H1 (cell line): ENCODE results near the gene MYO1D. TPM values are rescaled to one million over a fixed set of nuclear protein-coding genes. Genes with fewer than 3 reads are reported as not detected.

Experiments used
- CHD1 ChIP-seq: IDR thresholded peaks from 2 replicates; pipeline ENCODE4 v1.6.1; 2012; ENCODE audit warnings: low read depth, low read length, improper control_type of control experiment
- CTBP2 ChIP-seq: IDR thresholded peaks from 2 replicates; pipeline ENCODE4 v1.7.0; 2011; ENCODE audit warnings: borderline replicate concordance, mild to moderate bottlenecking, moderate library complexity, mixed read lengths, low read length; ENCODE audit not compliant: insufficient read depth, insufficient read length
- HDAC2 ChIP-seq, 2 experiments: fragments of 300-600 bp in 1 of 2; sonication (generic) in 1 of 2; IDR thresholded peaks; 2 replicates each; pipeline ENCODE4 v1.6.1; 2011 to 2012; ENCODE audit warnings: low read depth in 2 of 2, low read length in 2 of 2, mild to moderate bottlenecking in 2 of 2, moderate library complexity in 2 of 2, borderline replicate concordance in 1 of 2, inconsistent platforms in 1 of 2
- KDM4A ChIP-seq: IDR thresholded peaks from one replicate; pipeline ENCODE4 v1.7.1; 2012; ENCODE audit warnings: low read depth, mild to moderate bottlenecking, moderate library complexity, low read length, inconsistent platforms; ENCODE audit not compliant: severe bottlenecking
- polyA plus RNA-seq, 7 experiments: library from polyadenylated mRNA; depleted of rRNA in 3 of 7; stranded (reverse) in 5 of 7; unstranded in 2 of 7; fragments of >200 nt in 5 of 7; fragments of 200-250 nt in 2 of 7; gene quantifications; 1 replicate in 5 of 7; 2 replicates in 1 of 7; 4 replicates in 1 of 7; pipeline versions ENCODE4 v1.2.1 to v1.2.3, GENCODE V29; 2011 to 2013; ENCODE audit warnings: missing spikeins in 2 of 7, mixed read lengths in 2 of 7
- total RNA-seq: library from RNA; stranded (reverse); fragmentation: NEBNext Ultra II Directional; extraction: Animal tissue kit (Norgen Biotek cat#: 25700); gene quantifications from 2 replicates; pipeline ENCODE4 v1.2.1, GENCODE V29; 2021

MYO1D gene
- total and polyA plus RNA-seq, 2 of the 8 experiments (the other 6 are each of a cell fraction or from before 2014, with no cell fraction given) = 6.5 to 25.4 TPM

DNA sequence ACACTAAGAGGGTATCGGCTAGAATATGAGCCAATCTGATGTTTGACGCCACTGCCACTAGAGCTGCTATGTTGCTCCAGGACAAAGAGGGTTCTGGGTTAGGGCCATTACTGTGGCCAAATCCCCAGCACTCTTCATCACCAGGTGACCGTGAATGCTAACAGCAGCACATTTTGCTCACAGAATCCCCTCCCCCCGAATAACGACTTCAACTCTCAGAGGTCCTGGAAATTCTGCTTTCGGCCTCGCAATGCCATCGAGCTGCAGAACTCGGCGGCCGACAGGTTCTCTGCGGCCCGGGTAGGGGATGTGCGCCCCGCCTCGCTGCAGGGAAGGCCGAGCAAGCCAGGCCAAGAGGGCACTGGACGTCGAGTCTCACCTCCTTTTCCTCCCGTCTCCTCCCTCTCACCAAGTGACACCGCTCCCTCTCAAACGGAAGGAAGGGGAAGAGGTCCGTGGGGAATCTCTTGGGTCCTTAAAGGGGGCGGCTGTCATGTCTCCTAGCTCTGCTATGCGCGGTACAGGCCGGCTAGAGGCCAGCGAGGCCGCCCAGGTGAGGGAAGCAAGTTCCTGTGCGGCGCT lies 358.2 kb downstream of the MYO1D start (continued):
- TF ChIP-seq CHD1 (no peak), CTBP2 (no peak), HDAC2 (IDR thresholded peaks at IDR 0.05; ENCODE audit: borderline replicate concordance in 1 of 2, low read depth in 2 of 2, low read length in 2 of 2) (0 out of 4 replicates have a peak, but pooled peaks of 1 of the 2 experiments have one; percentile 39), KDM4A (peak; percentile 46)
